Measurements from ENCODE around the gene SLC9A7.

Gene SLC9A7

DNA sequence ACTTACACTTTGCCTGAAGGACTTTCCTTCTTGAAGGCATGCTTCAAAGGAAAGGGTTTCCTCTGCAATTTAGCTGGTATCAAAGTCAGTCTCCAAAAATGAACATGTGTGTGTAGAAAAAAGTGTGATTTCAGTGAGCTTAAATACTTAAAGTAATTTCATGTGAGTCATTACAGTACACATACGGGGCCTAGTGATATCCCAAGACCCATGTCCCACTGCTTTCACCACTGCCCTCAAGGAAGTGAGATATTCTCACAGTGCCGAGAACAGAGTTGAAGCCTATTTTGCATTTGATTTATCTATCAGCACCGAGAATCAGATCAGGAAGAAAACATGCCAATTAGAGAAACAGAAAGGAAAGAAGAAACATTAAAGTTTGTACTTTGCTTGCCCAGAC, 124.3 kb downstream of the SLC9A7 start:
- DNase-seq (ENCODE audit: low spot score): no peak
- in situ Hi-C loops (cut with MboI; ENCODE audit: low pct_unique_long_range_greater_than_20kb, low sequenced_read_pairs, unreplicated experiment): loop anchor here (10.0 kb wide), 1 partner anchor 80 kb away; no protein-coding TSS in a partner anchor
- TF ChIP-seq, protein P1, sequence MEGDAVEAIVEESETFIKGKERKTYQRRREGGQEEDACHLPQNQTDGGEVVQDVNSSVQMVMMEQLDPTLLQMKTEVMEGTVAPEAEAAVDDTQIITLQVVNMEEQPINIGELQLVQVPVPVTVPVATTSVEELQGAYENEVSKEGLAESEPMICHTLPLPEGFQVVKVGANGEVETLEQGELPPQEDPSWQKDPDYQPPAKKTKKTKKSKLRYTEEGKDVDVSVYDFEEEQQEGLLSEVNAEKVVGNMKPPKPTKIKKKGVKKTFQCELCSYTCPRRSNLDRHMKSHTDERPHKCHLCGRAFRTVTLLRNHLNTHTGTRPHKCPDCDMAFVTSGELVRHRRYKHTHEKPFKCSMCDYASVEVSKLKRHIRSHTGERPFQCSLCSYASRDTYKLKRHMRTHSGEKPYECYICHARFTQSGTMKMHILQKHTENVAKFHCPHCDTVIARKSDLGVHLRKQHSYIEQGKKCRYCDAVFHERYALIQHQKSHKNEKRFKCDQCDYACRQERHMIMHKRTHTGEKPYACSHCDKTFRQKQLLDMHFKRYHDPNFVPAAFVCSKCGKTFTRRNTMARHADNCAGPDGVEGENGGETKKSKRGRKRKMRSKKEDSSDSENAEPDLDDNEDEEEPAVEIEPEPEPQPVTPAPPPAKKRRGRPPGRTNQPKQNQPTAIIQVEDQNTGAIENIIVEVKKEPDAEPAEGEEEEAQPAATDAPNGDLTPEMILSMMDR (IDR thresholded peaks at IDR 0.05; ENCODE audit: extremely low read depth, insufficient read depth, missing control alignments): no peak

DNA sequence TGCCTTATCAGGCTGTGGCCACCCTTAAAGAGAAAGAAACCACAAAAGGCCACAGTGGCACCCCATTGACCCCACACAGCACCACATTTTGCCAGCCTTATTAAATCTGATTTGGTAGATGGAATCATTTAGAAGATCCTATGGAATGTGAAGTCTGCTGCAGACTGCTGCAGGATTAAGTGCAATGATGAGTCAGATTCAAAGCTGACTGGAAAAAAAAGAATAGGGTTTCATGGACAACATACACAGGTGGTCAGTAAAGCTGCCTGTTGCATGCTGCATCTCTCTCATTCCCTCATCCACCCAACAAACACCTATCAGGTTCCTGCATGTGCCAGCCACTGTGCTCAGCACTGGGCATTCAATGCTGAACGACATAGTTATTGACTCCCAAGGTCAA, 128.8 kb downstream of the SLC9A7 start:
- in situ Hi-C loops (cut with MboI; ENCODE audit: low pct_unique_long_range_greater_than_20kb, low sequenced_read_pairs, unreplicated experiment): loop anchor here (10.0 kb wide), 1 partner anchor 75 kb away; no protein-coding TSS in a partner anchor
- TF ChIP-seq, protein P1 (IDR thresholded peaks at IDR 0.05; ENCODE audit: extremely low read depth, insufficient read depth, missing control alignments): no peak
- no peak for DNase-seq (ENCODE audit: low spot score)

DNA sequence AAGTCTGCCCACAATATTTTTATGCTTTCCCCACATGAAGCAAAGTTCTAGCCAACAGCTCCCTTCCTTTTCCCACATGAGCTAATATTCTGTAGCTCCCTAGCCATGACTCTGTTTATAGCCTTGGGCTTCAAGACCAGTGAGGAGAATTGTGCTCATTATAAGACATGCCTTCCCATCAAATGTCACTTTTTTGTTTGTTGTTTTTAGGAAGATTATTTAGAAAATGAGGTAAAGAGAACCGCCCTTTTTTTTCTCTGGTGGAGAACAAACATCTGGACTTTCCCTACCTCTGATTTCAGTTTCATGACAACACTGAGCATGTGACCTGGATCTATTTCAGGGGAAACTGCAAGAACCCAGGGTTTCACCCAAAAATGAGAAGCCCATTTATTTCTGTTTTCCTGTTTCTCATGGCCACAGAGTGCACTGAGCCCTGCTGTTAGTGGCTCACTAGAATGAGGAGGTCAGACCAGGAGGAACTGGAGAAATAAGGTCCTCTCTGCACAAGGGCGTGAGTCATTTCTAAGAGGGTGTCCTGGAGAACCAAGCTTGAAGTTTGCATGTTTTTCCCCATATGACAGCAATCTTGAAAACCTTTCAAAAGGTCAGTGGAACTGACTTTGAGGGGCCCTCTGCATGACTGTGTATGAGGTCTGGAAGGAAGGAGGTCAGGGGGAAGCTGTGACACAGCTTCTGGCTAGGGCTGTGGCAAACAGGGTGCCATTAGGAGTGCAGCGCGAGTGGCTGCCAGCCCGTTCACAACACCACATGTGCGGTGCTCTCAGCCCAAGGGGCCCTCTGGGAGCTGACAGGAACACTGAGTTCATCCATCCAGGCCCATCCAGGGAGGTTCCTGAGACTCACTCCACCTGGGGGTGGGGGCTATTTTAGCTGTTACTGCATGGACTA, 130.2 kb downstream of the SLC9A7 start:
- DNase-seq (ENCODE audit: low spot score): peak; percentile 36
- TF ChIP-seq, protein P1 (IDR thresholded peaks at IDR 0.05; ENCODE audit: extremely low read depth, insufficient read depth, missing control alignments): no peak
- in situ Hi-C loops (cut with MboI; ENCODE audit: low pct_unique_long_range_greater_than_20kb, low sequenced_read_pairs, unreplicated experiment): no loop called here

- DNase-seq (ENCODE audit: low spot score): no peak
- in situ Hi-C loops (cut with MboI; ENCODE audit: low pct_unique_long_range_greater_than_20kb, low sequenced_read_pairs, unreplicated experiment): no loop called here
- TF ChIP-seq, protein P1 (IDR thresholded peaks at IDR 0.05; ENCODE audit: extremely low read depth, insufficient read depth, missing control alignments): no peak
Measured at GRCh38 chrX:46627711-46628419, 131.1 kb downstream of the SLC9A7 start.

GRCh38 chrX:46627062-46627461, 131.9 kb downstream of the SLC9A7 start:
- TF ChIP-seq, protein P1 (IDR thresholded peaks at IDR 0.05; ENCODE audit: extremely low read depth, insufficient read depth, missing control alignments): no peak
- no peak for DNase-seq (ENCODE audit: low spot score)
- in situ Hi-C loops (cut with MboI; ENCODE audit: low pct_unique_long_range_greater_than_20kb, low sequenced_read_pairs, unreplicated experiment): no loop called here

DNA sequence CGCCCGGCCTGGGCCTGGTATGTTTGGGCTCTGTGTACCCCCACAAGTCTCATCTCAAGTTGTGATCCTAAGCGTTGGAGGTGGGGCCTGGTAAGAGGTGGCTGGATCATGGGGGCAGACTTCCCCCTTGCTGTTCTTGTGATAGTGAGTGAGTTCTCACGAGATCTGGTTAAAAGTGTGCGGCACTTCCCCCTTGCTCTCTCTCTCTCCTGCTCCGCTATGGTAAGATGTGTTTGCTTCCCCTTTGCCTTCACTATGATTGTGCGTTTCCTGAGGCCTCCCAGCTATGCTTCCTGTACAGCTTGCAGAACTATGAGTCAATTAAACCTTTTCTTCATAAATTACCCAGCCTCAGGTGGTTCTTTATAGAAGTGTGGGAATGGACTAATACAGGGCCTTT, 132.4 kb downstream of the SLC9A7 start:
- in situ Hi-C loops (cut with MboI; ENCODE audit: low pct_unique_long_range_greater_than_20kb, low sequenced_read_pairs, unreplicated experiment): no loop called here
- TF ChIP-seq, protein P1 (IDR thresholded peaks at IDR 0.05; ENCODE audit: extremely low read depth, insufficient read depth, missing control alignments): no peak

More for the DNA sequence above, 132.4 kb downstream of the SLC9A7 start:
- DNase-seq (ENCODE audit: low spot score): no peak
